Measurements from ENCODE around the gene ETV3.

Gene ETV3

DNA sequence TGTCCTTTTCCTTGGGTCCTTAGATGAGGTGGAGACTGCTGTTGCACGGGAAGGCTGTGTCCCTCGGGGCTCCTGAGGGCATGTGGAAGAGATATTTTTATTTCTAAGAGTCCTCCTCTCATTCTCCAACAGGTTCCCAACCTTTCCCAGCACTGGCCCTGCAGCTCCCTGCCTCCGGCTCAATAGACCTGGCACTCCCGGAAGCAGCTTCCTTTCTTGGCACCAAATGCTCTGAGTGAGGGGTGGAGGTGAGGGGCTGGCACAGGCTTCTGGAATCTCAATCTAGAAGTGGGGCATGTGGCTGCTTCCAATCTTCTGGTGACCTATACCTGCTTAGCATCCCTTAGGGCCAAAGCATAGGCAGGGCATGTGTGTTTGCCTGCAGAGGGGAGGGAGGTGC lies 43.1 kb downstream of the ETV3 start:
- Histone ChIP-seq H3K9me3 (ENCODE audit: control insufficient read depth in 1 of 2, low read length in 2 of 2) (no peaks in the 10 kb centered on the region), H3K9ac (ENCODE audit: low read depth in 1 of 2, low read length in 2 of 2) (no peak overlapping the region), H3K4me3 (ENCODE audit: low read depth in 1 of 2, low read length in 2 of 2) (no peak overlapping the region)

GRCh38 chr1:157092831-157093230 lies 45.4 kb downstream of the ETV3 start:
- H3K9ac ChIP-seq (ENCODE audit: low read depth in 1 of 2, low read length in 2 of 2), result no peak overlapping the region
- H3K27me3 ChIP-seq (ENCODE audit: control insufficient read depth in 1 of 2, insufficient read depth in 2 of 2, low read length in 2 of 2), result no peaks in the 10 kb centered on the region
- no peak overlapping the region for H3K27ac ChIP-seq (ENCODE audit: low read depth, low read length)
- H3K4me1 ChIP-seq (ENCODE audit: control insufficient read depth in 1 of 2, insufficient read depth in 2 of 2, low read length in 2 of 2), result no peaks in the 10 kb centered on the region
- H3K9me3 ChIP-seq (ENCODE audit: control insufficient read depth in 1 of 2, low read length in 2 of 2), result no peaks in the 10 kb centered on the region
- H3K36me3 ChIP-seq (ENCODE audit: control insufficient read depth in 1 of 2, insufficient read depth in 2 of 2, low read length in 2 of 2), result no peaks in the 10 kb centered on the region
- H3K4me3 ChIP-seq (ENCODE audit: low read depth in 1 of 2, low read length in 2 of 2), result no peak overlapping the region

More for the DNA sequence above, 43.1 kb downstream of the ETV3 start:
- Histone ChIP-seq H3K4me1 (ENCODE audit: control insufficient read depth in 1 of 2, insufficient read depth in 2 of 2, low read length in 2 of 2) (no peaks in the 10 kb centered on the region), H3K36me3 (ENCODE audit: control insufficient read depth in 1 of 2, insufficient read depth in 2 of 2, low read length in 2 of 2) (no peaks in the 10 kb centered on the region), H3K27me3 (ENCODE audit: control insufficient read depth in 1 of 2, insufficient read depth in 2 of 2, low read length in 2 of 2) (no peaks in the 10 kb centered on the region), H3K27ac (ENCODE audit: low read depth, low read length) (no peak overlapping the region)

- no peaks in the 10 kb centered on the region for H3K4me1 ChIP-seq (ENCODE audit: control insufficient read depth in 1 of 2, insufficient read depth in 2 of 2, low read length in 2 of 2)
- H3K9ac ChIP-seq (ENCODE audit: low read depth in 1 of 2, low read length in 2 of 2), result no peak overlapping the region
- no peak overlapping the region for H3K4me3 ChIP-seq (ENCODE audit: low read depth in 1 of 2, low read length in 2 of 2)
- H3K36me3 ChIP-seq (ENCODE audit: control insufficient read depth in 1 of 2, insufficient read depth in 2 of 2, low read length in 2 of 2), result no peaks in the 10 kb centered on the region
- no peaks in the 10 kb centered on the region for H3K9me3 ChIP-seq (ENCODE audit: control insufficient read depth in 1 of 2, low read length in 2 of 2)
- no peaks in the 10 kb centered on the region for H3K27me3 ChIP-seq (ENCODE audit: control insufficient read depth in 1 of 2, insufficient read depth in 2 of 2, low read length in 2 of 2)
- no peak overlapping the region for H3K27ac ChIP-seq (ENCODE audit: low read depth, low read length)
Observed at GRCh38 chr1:157091668-157092273, 46.4 kb downstream of the ETV3 start.

DNA sequence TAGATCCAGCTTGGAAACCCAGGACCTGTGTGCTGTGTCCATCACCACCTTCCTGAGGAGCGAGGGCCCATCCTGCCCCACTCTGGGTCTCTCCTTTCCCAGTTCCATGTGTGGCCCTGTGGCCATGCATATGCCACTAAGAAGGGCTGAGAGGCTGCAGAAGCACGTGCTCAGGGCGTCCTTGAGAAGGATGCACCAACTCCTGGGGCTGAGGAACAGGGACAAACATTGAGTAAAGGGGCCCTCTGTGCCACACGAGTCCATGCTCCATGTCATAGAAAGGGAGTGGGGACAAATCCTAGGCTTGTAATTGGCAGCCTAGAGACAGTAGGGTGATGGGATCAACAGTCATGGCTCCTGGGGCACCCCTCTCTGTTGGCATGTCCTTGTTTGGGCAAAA lies 47.0 kb downstream of the ETV3 start:
- H3K9ac ChIP-seq (ENCODE audit: low read depth in 1 of 2, low read length in 2 of 2), result no peak overlapping the region
- H3K4me1 ChIP-seq (ENCODE audit: control insufficient read depth in 1 of 2, insufficient read depth in 2 of 2, low read length in 2 of 2), result no peaks in the 10 kb centered on the region
- H3K27me3 ChIP-seq (ENCODE audit: control insufficient read depth in 1 of 2, insufficient read depth in 2 of 2, low read length in 2 of 2), result no peaks in the 10 kb centered on the region
- no peak overlapping the region for H3K27ac ChIP-seq (ENCODE audit: low read depth, low read length)
- H3K9me3 ChIP-seq (ENCODE audit: control insufficient read depth in 1 of 2, low read length in 2 of 2), result no peaks in the 10 kb centered on the region
- no peak overlapping the region for H3K4me3 ChIP-seq (ENCODE audit: low read depth in 1 of 2, low read length in 2 of 2)
- no peaks in the 10 kb centered on the region for H3K36me3 ChIP-seq (ENCODE audit: control insufficient read depth in 1 of 2, insufficient read depth in 2 of 2, low read length in 2 of 2)

- H3K9ac ChIP-seq (ENCODE audit: low read depth in 1 of 2, low read length in 2 of 2), result no peak overlapping the region
- H3K27ac ChIP-seq (ENCODE audit: low read depth, low read length), result no peak overlapping the region
- H3K27me3 ChIP-seq (ENCODE audit: control insufficient read depth in 1 of 2, insufficient read depth in 2 of 2, low read length in 2 of 2), result no peaks in the 10 kb centered on the region
- no peaks in the 10 kb centered on the region for H3K9me3 ChIP-seq (ENCODE audit: control insufficient read depth in 1 of 2, low read length in 2 of 2)
- no peaks in the 10 kb centered on the region for H3K4me1 ChIP-seq (ENCODE audit: control insufficient read depth in 1 of 2, insufficient read depth in 2 of 2, low read length in 2 of 2)
- no peaks in the 10 kb centered on the region for H3K36me3 ChIP-seq (ENCODE audit: control insufficient read depth in 1 of 2, insufficient read depth in 2 of 2, low read length in 2 of 2)
- no peak overlapping the region for H3K4me3 ChIP-seq (ENCODE audit: low read depth in 1 of 2, low read length in 2 of 2)
Observed at GRCh38 chr1:157090771-157091170, 47.4 kb downstream of the ETV3 start.

DNA sequence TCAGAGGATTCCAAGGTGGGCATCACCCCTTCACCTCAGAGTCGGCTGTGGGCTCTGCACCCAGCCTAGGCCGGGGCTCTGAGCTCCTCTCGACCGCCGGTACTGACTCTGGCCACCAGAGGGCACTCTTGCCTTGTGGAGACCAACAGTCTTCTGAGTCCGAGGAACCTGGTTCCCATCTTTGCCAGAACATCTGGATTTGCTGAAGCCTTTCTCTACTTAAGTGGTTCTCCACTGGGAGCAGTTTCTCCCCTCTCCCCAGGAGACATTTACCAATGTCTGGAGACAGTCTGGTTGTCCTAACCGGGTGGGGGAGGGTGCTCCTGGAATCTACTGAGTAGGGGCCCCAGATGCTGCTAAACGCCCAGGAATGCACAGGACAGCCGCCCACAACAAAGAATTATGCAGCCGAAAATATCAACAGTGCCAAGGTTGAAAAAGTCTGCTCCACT lies 48.0 kb downstream of the ETV3 start:
- Histone ChIP-seq H3K9ac (ENCODE audit: low read depth in 1 of 2, low read length in 2 of 2) (no peak overlapping the region), H3K4me1 (ENCODE audit: control insufficient read depth in 1 of 2, insufficient read depth in 2 of 2, low read length in 2 of 2) (no peaks in the 10 kb centered on the region), H3K36me3 (ENCODE audit: control insufficient read depth in 1 of 2, insufficient read depth in 2 of 2, low read length in 2 of 2) (no peaks in the 10 kb centered on the region), H3K27ac (ENCODE audit: low read depth, low read length) (no peak overlapping the region), H3K27me3 (ENCODE audit: control insufficient read depth in 1 of 2, insufficient read depth in 2 of 2, low read length in 2 of 2) (no peaks in the 10 kb centered on the region), H3K4me3 (ENCODE audit: low read depth in 1 of 2, low read length in 2 of 2) (no peak overlapping the region), H3K9me3 (ENCODE audit: control insufficient read depth in 1 of 2, low read length in 2 of 2) (no peaks in the 10 kb centered on the region)

DNA sequence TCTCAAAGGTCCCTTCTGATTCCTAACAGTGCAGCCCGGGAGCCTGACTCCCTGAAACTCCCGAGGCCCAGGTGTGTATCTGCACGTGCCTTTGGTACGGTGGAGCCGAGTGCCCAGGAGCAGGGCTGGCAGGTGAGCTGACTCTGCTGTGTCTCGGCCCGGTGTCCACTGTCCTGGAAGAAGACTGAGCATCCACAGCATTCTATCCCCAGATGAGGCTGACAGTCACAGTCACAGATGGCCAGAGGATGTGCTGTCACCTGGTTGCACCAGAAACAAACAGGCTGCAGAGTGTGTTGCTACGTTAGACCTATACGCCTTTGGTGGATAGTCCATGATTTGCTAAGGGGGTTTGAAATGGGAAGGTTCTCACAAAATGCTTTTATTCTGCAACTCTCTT lies 48.4 kb downstream of the ETV3 start:
- no peak overlapping the region for H3K9ac ChIP-seq (ENCODE audit: low read depth in 1 of 2, low read length in 2 of 2)
- no peaks in the 10 kb centered on the region for H3K36me3 ChIP-seq (ENCODE audit: control insufficient read depth in 1 of 2, insufficient read depth in 2 of 2, low read length in 2 of 2)
- no peak overlapping the region for H3K27ac ChIP-seq (ENCODE audit: low read depth, low read length)
- no peaks in the 10 kb centered on the region for H3K27me3 ChIP-seq (ENCODE audit: control insufficient read depth in 1 of 2, insufficient read depth in 2 of 2, low read length in 2 of 2)
- H3K4me1 ChIP-seq (ENCODE audit: control insufficient read depth in 1 of 2, insufficient read depth in 2 of 2, low read length in 2 of 2), result no peaks in the 10 kb centered on the region
- no peaks in the 10 kb centered on the region for H3K9me3 ChIP-seq (ENCODE audit: control insufficient read depth in 1 of 2, low read length in 2 of 2)
- no peak overlapping the region for H3K4me3 ChIP-seq (ENCODE audit: low read depth in 1 of 2, low read length in 2 of 2)

- no peaks in the 10 kb centered on the region for H3K9me3 ChIP-seq (ENCODE audit: control insufficient read depth in 1 of 2, low read length in 2 of 2)
Observed at GRCh38 chr1:157088607-157089006, 49.6 kb downstream of the ETV3 start.

GRCh38 chr1:157087030-157087429 lies 51.2 kb downstream of the ETV3 start:
- Histone ChIP-seq H3K27me3 (ENCODE audit: control insufficient read depth in 1 of 2, insufficient read depth in 2 of 2, low read length in 2 of 2) (no peaks in the 10 kb centered on the region), H3K9ac (ENCODE audit: low read depth in 1 of 2, low read length in 2 of 2) (no peak overlapping the region), H3K4me1 (ENCODE audit: control insufficient read depth in 1 of 2, insufficient read depth in 2 of 2, low read length in 2 of 2) (no peaks in the 10 kb centered on the region), H3K9me3 (ENCODE audit: control insufficient read depth in 1 of 2, low read length in 2 of 2) (no peaks in the 10 kb centered on the region), H3K4me3 (ENCODE audit: low read depth in 1 of 2, low read length in 2 of 2) (no peak overlapping the region), H3K27ac (ENCODE audit: low read depth, low read length) (no peak overlapping the region), H3K36me3 (ENCODE audit: control insufficient read depth in 1 of 2, insufficient read depth in 2 of 2, low read length in 2 of 2) (no peaks in the 10 kb centered on the region)

More at GRCh38 chr1:157088607-157089006, 49.6 kb downstream of the ETV3 start:
- H3K27me3 ChIP-seq (ENCODE audit: control insufficient read depth in 1 of 2, insufficient read depth in 2 of 2, low read length in 2 of 2), result no peaks in the 10 kb centered on the region
- no peak overlapping the region for H3K9ac ChIP-seq (ENCODE audit: low read depth in 1 of 2, low read length in 2 of 2)
- H3K36me3 ChIP-seq (ENCODE audit: control insufficient read depth in 1 of 2, insufficient read depth in 2 of 2, low read length in 2 of 2), result no peaks in the 10 kb centered on the region
- no peak overlapping the region for H3K27ac ChIP-seq (ENCODE audit: low read depth, low read length)
- H3K4me1 ChIP-seq (ENCODE audit: control insufficient read depth in 1 of 2, insufficient read depth in 2 of 2, low read length in 2 of 2), result no peaks in the 10 kb centered on the region
- H3K4me3 ChIP-seq (ENCODE audit: low read depth in 1 of 2, low read length in 2 of 2), result no peak overlapping the region

GRCh38 chr1:157086299-157086698 lies 51.9 kb downstream of the ETV3 start:
- Histone ChIP-seq H3K36me3 (ENCODE audit: control insufficient read depth in 1 of 2, insufficient read depth in 2 of 2, low read length in 2 of 2) (no peaks in the 10 kb centered on the region), H3K9ac (ENCODE audit: low read depth in 1 of 2, low read length in 2 of 2) (no peak overlapping the region), H3K4me1 (ENCODE audit: control insufficient read depth in 1 of 2, insufficient read depth in 2 of 2, low read length in 2 of 2) (no peaks in the 10 kb centered on the region), H3K4me3 (ENCODE audit: low read depth in 1 of 2, low read length in 2 of 2) (no peak overlapping the region), H3K27ac (ENCODE audit: low read depth, low read length) (no peak overlapping the region), H3K27me3 (ENCODE audit: control insufficient read depth in 1 of 2, insufficient read depth in 2 of 2, low read length in 2 of 2) (no peaks in the 10 kb centered on the region), H3K9me3 (ENCODE audit: control insufficient read depth in 1 of 2, low read length in 2 of 2) (no peaks in the 10 kb centered on the region)

- no peaks in the 10 kb centered on the region for H3K9me3 ChIP-seq (ENCODE audit: control insufficient read depth in 1 of 2, low read length in 2 of 2)
- H3K4me1 ChIP-seq (ENCODE audit: control insufficient read depth in 1 of 2, insufficient read depth in 2 of 2, low read length in 2 of 2), result no peaks in the 10 kb centered on the region
- H3K27me3 ChIP-seq (ENCODE audit: control insufficient read depth in 1 of 2, insufficient read depth in 2 of 2, low read length in 2 of 2), result no peaks in the 10 kb centered on the region
- no peaks in the 10 kb centered on the region for H3K36me3 ChIP-seq (ENCODE audit: control insufficient read depth in 1 of 2, insufficient read depth in 2 of 2, low read length in 2 of 2)
- H3K9ac ChIP-seq (ENCODE audit: low read depth in 1 of 2, low read length in 2 of 2), result no peak overlapping the region
- H3K27ac ChIP-seq (ENCODE audit: low read depth, low read length), result no peak overlapping the region
- H3K4me3 ChIP-seq (ENCODE audit: low read depth in 1 of 2, low read length in 2 of 2), result no peak overlapping the region
Observed at GRCh38 chr1:157085421-157085820, 52.8 kb downstream of the ETV3 start.

Measured in duodenal mucosa (tissue), 2 donors.